H1 (cell line): ENCODE results near the gene MCM5. TPM values are rescaled to one million over a fixed set of nuclear protein-coding genes. Genes with fewer than 3 reads are reported as not detected.

Source experiments
- CTCF ChIA-PET: fragments of 300-600 bp; sonication (Branson Sonifier 250); formaldehyde crosslinking; loops from one replicate; lab custom pipeline; 2021; ENCODE audit not compliant: partially characterized antibody; lab: Charles Lee
- POLR2A ChIA-PET: fragments of 300-600 bp; sonication (Branson Sonifier 250); formaldehyde crosslinking; loops from one replicate; lab custom pipeline; 2021; ENCODE audit warnings: inconsistent platforms; ENCODE audit not compliant: partially characterized antibody; lab: Charles Lee
- DNase-seq, 2 experiments: peaks; one replicate each; pipeline versions ENCODE4 v3.0.0 to v3.0.0-alpha.2; 2010 to 2022; ENCODE audit warnings: low spot score in 2 of 2, low read depth in 1 of 2, mixed read lengths in 1 of 2
- FAIRE-seq: peaks from 2 replicates; lab custom pipeline; 2011; peaks lifted over from hg19 to GRCh38; lab: Jason Lieb, UNC
- H2AFZ ChIP-seq: 2 replicates; pipeline ENCODE4 v1.8.1; 2012; ENCODE audit warnings: low read length, inconsistent platforms
- H2AK5ac ChIP-seq: 2 replicates; pipeline ENCODE4 v1.6.1; 2013; ENCODE audit warnings: low read depth, low read length
- H2BK120ac ChIP-seq: replicated peaks from 2 replicates; pipeline ENCODE3; 2013; ENCODE audit warnings: low read depth, low read length, inconsistent platforms
- H2BK12ac ChIP-seq: 2 replicates; pipeline ENCODE4 v1.6.1; 2013; ENCODE audit warnings: low read depth, low read length
- H2BK15ac ChIP-seq: 2 replicates; pipeline ENCODE4 v1.6.1; 2013; ENCODE audit warnings: low read length
- H2BK20ac ChIP-seq: 2 replicates; pipeline ENCODE4 v1.6.1; 2013; ENCODE audit warnings: low read length
- H2BK5ac ChIP-seq: 2 replicates; pipeline ENCODE4 v1.6.1; 2013; ENCODE audit warnings: low read depth, low read length
- H3K14ac ChIP-seq: 2 replicates; pipeline ENCODE4 v1.6.1; 2013; ENCODE audit warnings: inconsistent platforms; ENCODE audit not compliant: insufficient read length
- H3K18ac ChIP-seq: 2 replicates; pipeline ENCODE4 v1.6.1; 2013; ENCODE audit warnings: low read length; ENCODE audit errors: extremely low read depth
- H3K23ac ChIP-seq: 2 replicates; pipeline ENCODE4 v1.6.1; 2013; ENCODE audit warnings: inconsistent platforms; ENCODE audit not compliant: insufficient read length
- H3K23me2 ChIP-seq: 2 replicates; pipeline ENCODE4 v1.6.1; 2013; ENCODE audit warnings: low read depth, low read length
- H3K27ac ChIP-seq: 2 replicates; pipeline ENCODE4 v1.6.1; 2011; ENCODE audit warnings: low read depth, low read length, inconsistent platforms
- H3K27me3 ChIP-seq, 4 experiments: replicated peaks in 1 of 4; 1 replicate in 1 of 4; 2 replicates in 3 of 4; pipeline versions ENCODE4 v1.6.1 to v1.8.1; 2011 to 2013; ENCODE audit warnings: low read length in 3 of 4, mild to moderate bottlenecking in 3 of 4, inconsistent platforms in 2 of 4, mixed read lengths in 2 of 4, moderate library complexity in 1 of 4; ENCODE audit not compliant: control insufficient read depth in 3 of 4, insufficient read depth in 3 of 4; ENCODE audit errors: extremely low read depth in 1 of 4
- H3K36me3 ChIP-seq, 4 experiments: 2 replicates each; pipeline versions ENCODE4 v1.6.1 to v1.8.1; 2011 to 2013; ENCODE audit warnings: mild to moderate bottlenecking in 4 of 4, low read length in 3 of 4, moderate library complexity in 2 of 4, control low read depth in 1 of 4, inconsistent platforms in 1 of 4; ENCODE audit not compliant: insufficient read depth in 4 of 4, control insufficient read depth in 2 of 4
- H3K4ac ChIP-seq: replicated peaks from 2 replicates; pipeline ENCODE3; 2013; ENCODE audit warnings: low read length, low read depth, mixed read lengths, inconsistent platforms; ENCODE audit not compliant: insufficient read length
- H3K4me1 ChIP-seq, 4 experiments: replicated peaks in 1 of 4; 1 replicate in 1 of 4; 2 replicates in 3 of 4; pipeline versions ENCODE4 v1.6.1 to v1.8.1; 2011 to 2013; ENCODE audit warnings: low read length in 3 of 4, inconsistent platforms in 2 of 4, mixed read lengths in 1 of 4; ENCODE audit not compliant: insufficient read depth in 4 of 4, control insufficient read depth in 3 of 4
- H3K4me2 ChIP-seq, 2 experiments: 2 replicates each; pipeline versions ENCODE4 v1.6.1 to v1.8.1; 2011 to 2013; ENCODE audit warnings: low read depth in 2 of 2, low read length in 2 of 2, control low read depth in 1 of 2, inconsistent platforms in 1 of 2, mild to moderate bottlenecking in 1 of 2; ENCODE audit not compliant: insufficient read depth in 1 of 2
- H3K4me3 ChIP-seq, 4 experiments: fragments of 200-600, 300-600 bp in 1 of 4; sonication (generic), shearing (Covaris generic), sonication (Bioruptor Twin) in 1 of 4; 2 replicates each; pipeline versions ENCODE4 v1.5.1 to v1.8.1; 2011 to 2016; ENCODE audit warnings: low read length in 4 of 4, low read depth in 3 of 4, control low read depth in 2 of 4, inconsistent platforms in 2 of 4, mild to moderate bottlenecking in 2 of 4, mixed read lengths in 1 of 4, moderate library complexity in 1 of 4; ENCODE audit not compliant: insufficient read depth in 2 of 4; ENCODE audit errors: extremely low read depth in 1 of 4
- H3K56ac ChIP-seq: replicated peaks from 2 replicates; pipeline ENCODE3; 2013; ENCODE audit warnings: low read depth, mild to moderate bottlenecking, mixed read lengths, low read length, inconsistent platforms; ENCODE audit not compliant: insufficient read length
- H3K79me1 ChIP-seq: 2 replicates; pipeline ENCODE4 v1.6.1; 2013; ENCODE audit warnings: low read depth, low read length, control low read depth
- H3K79me2 ChIP-seq, 2 experiments: 2 replicates each; pipeline versions ENCODE4 v1.6.1 to v1.8.1; 2012 to 2013; ENCODE audit warnings: low read length in 2 of 2, mild to moderate bottlenecking in 2 of 2, inconsistent platforms in 1 of 2; ENCODE audit not compliant: insufficient read depth in 2 of 2, control insufficient read depth in 1 of 2
- H3K9ac ChIP-seq, 4 experiments: replicated peaks in 1 of 4; 1 replicate in 1 of 4; 2 replicates in 3 of 4; pipeline versions ENCODE4 v1.6.1 to v1.8.1; 2011 to 2013; ENCODE audit warnings: low read depth in 3 of 4, low read length in 3 of 4, control low read depth in 2 of 4, mild to moderate bottlenecking in 2 of 4, moderate library complexity in 2 of 4, inconsistent platforms in 1 of 4; ENCODE audit errors: extremely low read depth in 1 of 4
- H3K9me3 ChIP-seq, 2 experiments: 2 replicates each; pipeline versions ENCODE4 v1.6.1 to v1.8.1; 2012 to 2013; ENCODE audit warnings: mild to moderate bottlenecking in 2 of 2, moderate library complexity in 2 of 2, control low read depth in 1 of 2, inconsistent platforms in 1 of 2, low read depth in 1 of 2, low read length in 1 of 2, mixed read lengths in 1 of 2; ENCODE audit not compliant: insufficient read depth in 2 of 2
- H4K20me1 ChIP-seq, 2 experiments: replicated peaks in 1 of 2; 2 replicates each; pipeline versions ENCODE3 to v1.8.1; 2011 to 2013; ENCODE audit warnings: inconsistent platforms in 2 of 2, low read length in 2 of 2, mild to moderate bottlenecking in 1 of 2; ENCODE audit not compliant: insufficient read depth in 2 of 2, control insufficient read depth in 1 of 2
- H4K5ac ChIP-seq: 2 replicates; pipeline ENCODE4 v1.6.1; 2013; ENCODE audit warnings: low read length, low read depth, mixed read lengths, inconsistent platforms; ENCODE audit not compliant: insufficient read length
- H4K8ac ChIP-seq: 2 replicates; pipeline ENCODE4 v1.8.0; 2013; ENCODE audit warnings: mild to moderate bottlenecking, moderate library complexity, low read length, inconsistent platforms; ENCODE audit not compliant: insufficient read depth; ENCODE audit errors: extremely low read depth
- H4K91ac ChIP-seq: replicated peaks from 2 replicates; pipeline ENCODE3; 2013; ENCODE audit warnings: low read length, mixed read lengths, inconsistent platforms; ENCODE audit not compliant: insufficient read length
- BACH1 ChIP-seq: IDR thresholded peaks from 2 replicates; pipeline ENCODE4 v1.6.1; 2012; ENCODE audit warnings: low read length, improper control_type of control experiment
- CHD1 ChIP-seq: IDR thresholded peaks from 2 replicates; pipeline ENCODE4 v1.6.1; 2012; ENCODE audit warnings: low read depth, low read length, improper control_type of control experiment
- KDM1A ChIP-seq: fragments of 200-600, 300-600 bp; sonication (generic); IDR thresholded peaks from 2 replicates; pipeline ENCODE4 v1.7.1; 2016; ENCODE audit warnings: mild to moderate bottlenecking, low read length, borderline replicate concordance
- TBP ChIP-seq: IDR thresholded peaks from 2 replicates; pipeline ENCODE4 v1.6.1; 2011; ENCODE audit warnings: low read depth, low read length, improper control_type of control experiment
- WGBS, 2 experiments: shearing (Covaris generic) in 1 of 2; methylation state at CpG; one replicate each; pipeline versions ENCODE4 v1.1.6 to v1.1.7; 2013 to 2015; ENCODE audit warnings: low lambda C conversion rate in 2 of 2, mixed read lengths in 2 of 2, inconsistent platforms in 1 of 2, low coverage in 1 of 2, missing lambda C conversion rate in 1 of 2; ENCODE audit not compliant: insufficient replicate concordance in 2 of 2, insufficient coverage in 1 of 2, insufficient read length in 1 of 2; ENCODE audit errors: extremely low coverage in 1 of 2, missing lambda C conversion rate in 1 of 2; 5-methylcytosine and 5-hydroxymethylcytosine counted together
- polyA plus RNA-seq, 7 experiments: library from polyadenylated mRNA; depleted of rRNA in 3 of 7; stranded (reverse) in 5 of 7; unstranded in 2 of 7; fragments of >200 nt in 5 of 7; fragments of 200-250 nt in 2 of 7; gene quantifications; 1 replicate in 5 of 7; 2 replicates in 1 of 7; 4 replicates in 1 of 7; pipeline versions ENCODE4 v1.2.1 to v1.2.3, GENCODE V29; 2011 to 2013; ENCODE audit warnings: missing spikeins in 2 of 7, mixed read lengths in 2 of 7
- total RNA-seq: library from RNA; stranded (reverse); fragmentation: NEBNext Ultra II Directional; extraction: Animal tissue kit (Norgen Biotek cat#: 25700); gene quantifications from 2 replicates; pipeline ENCODE4 v1.2.1, GENCODE V29; 2021

Gene MCM5
- total and polyA plus RNA-seq, 2 of the 8 experiments (the other 6 are each of a cell fraction or from before 2014, with no cell fraction given) = 210 to 305 TPM

DNA sequence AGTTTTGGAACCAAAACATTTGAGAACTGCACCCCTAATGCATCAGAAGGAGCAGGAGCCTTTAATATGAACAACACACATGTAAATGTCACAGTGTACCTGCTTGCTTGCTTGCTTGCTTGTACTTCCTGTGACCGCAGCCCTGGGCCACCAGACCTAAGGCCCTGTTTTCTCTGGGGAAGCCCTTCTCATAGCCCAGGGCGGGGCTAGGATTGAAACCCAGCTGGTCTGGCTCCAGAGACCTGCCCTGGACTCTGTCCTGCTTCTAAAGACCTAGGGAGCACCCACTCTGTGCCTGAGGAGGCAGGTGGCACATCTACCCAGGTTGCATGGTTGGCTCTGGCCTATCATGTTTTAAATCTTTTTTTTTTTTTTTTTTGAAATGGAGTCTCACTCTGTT is 7.6 kb upstream of the MCM5 start:
- H3K23me2 ChIP-seq = no peaks in the 10 kb centered on the region
- no peak overlapping the region for H3K27ac ChIP-seq
- no peak overlapping the region for H3K23ac ChIP-seq
- H2AK5ac ChIP-seq = no peak overlapping the region
- H3K4ac ChIP-seq = no peak overlapping the region
- no peak overlapping the region for H2BK12ac ChIP-seq
- no peak overlapping the region for H3K56ac ChIP-seq
- H2BK120ac ChIP-seq = no peak overlapping the region
- H3K4me2 ChIP-seq = no peak overlapping the region
- H4K8ac ChIP-seq = no peak overlapping the region
- WGBS, 2 experiments = 89% methylated on average over 2 of the region's 2 CpGs; no CpG with 5 or more reads in 1 of the 2 experiments
- H4K91ac ChIP-seq = no peak overlapping the region
- H3K79me1 ChIP-seq = no peaks in the 10 kb centered on the region
- TF ChIP-seq TBP (no peak), CHD1 (no peak), BACH1 (no peak), KDM1A (no peak)
- H2BK5ac ChIP-seq = no peak overlapping the region
- DNase-seq = no peak
- H3K4me1 ChIP-seq = no peaks in the 10 kb centered on the region
- no peaks in the 10 kb centered on the region for H3K9me3 ChIP-seq
- H2BK15ac ChIP-seq = no peak overlapping the region
- no peak overlapping the region for H4K5ac ChIP-seq
- no peaks in the 10 kb centered on the region for H3K27me3 ChIP-seq
- no peak overlapping the region for H2AFZ ChIP-seq
- H3K9ac ChIP-seq = no peak overlapping the region
- no peak overlapping the region for H3K18ac ChIP-seq
- FAIRE-seq = no peak
- peaks cover 0 to 8% (median 3%) of the 10 kb centered on the region in 4 experiments; a peak in 7 of 8 replicates for H3K36me3 ChIP-seq
- H2BK20ac ChIP-seq = no peak overlapping the region
- H4K20me1 ChIP-seq = no peaks in the 10 kb centered on the region
- H3K14ac ChIP-seq = no peak overlapping the region
- H3K4me3 ChIP-seq = no peak overlapping the region
- POLR2A ChIA-PET = interaction anchor here (0.7 to 57.4 kb wide), 3 partner anchors 4 to 44 kb away, joined by 3 to 1995 read pairs (median 1995); partner anchors contain the start of genes HMOX1 and MCM5
- H3K79me2 ChIP-seq = no peaks in the 10 kb centered on the region
- CTCF ChIA-PET = interaction anchor here (1.0 to 1.4 kb wide), 3 partner anchors 36 to 41 kb away, joined by 3 to 6 read pairs (median 4); no protein-coding TSS in a partner anchor
